Activated T-cell treated with anti-CD3 and anti-CD28 coated beads, Interleukin-2, amount 50 U/mL, for 72 hours (primary cell): ENCODE data around the gene FIG4. TPM values are rescaled to one million over a fixed set of nuclear protein-coding genes. Genes with fewer than 3 reads are reported as not detected.
"Not testable (repeated sequence)": the region's sequence is repeated elsewhere in the genome, so short reads cannot be mapped to it uniquely, and the experiment has no call there.

ENCODE experiments used
- ATAC-seq, 2 donors: fragments of 150-1000 bp; cut with Tn5 transposase; replicated peaks in 1 of 2; 2 replicates each; pipeline ENCODE4 v1.10.0; 2021; ENCODE audit warnings: moderate library complexity in 2 of 2, mild to moderate bottlenecking in 1 of 2
- DNase-seq, 2 donors: peaks; one replicate each; pipeline ENCODE4 v3.0.0; 2021 to 2022; ENCODE audit warnings: mixed read lengths in 1 of 2
- H3K27ac Mint-ChIP-seq: one replicate; pipeline ENCODE4 v1.8.0; 2022; ENCODE audit warnings: mild to moderate bottlenecking, moderate library complexity, mixed read lengths
- H3K27me3 Mint-ChIP-seq: one replicate; pipeline ENCODE4 v1.8.0; 2022; ENCODE audit warnings: low read depth, mixed read lengths
- H3K36me3 Mint-ChIP-seq, 2 donors: one replicate each; pipeline ENCODE4 v1.8.0; 2022; ENCODE audit warnings: mixed read lengths in 2 of 2, mild to moderate bottlenecking in 1 of 2; ENCODE audit not compliant: insufficient read depth in 2 of 2
- H3K4me1 Mint-ChIP-seq: one replicate; pipeline ENCODE4 v1.8.0; 2022; ENCODE audit warnings: low read depth, mixed read lengths
- H3K4me3 Mint-ChIP-seq, 2 donors: one replicate each; pipeline ENCODE4 v1.8.0; 2022; ENCODE audit warnings: mild to moderate bottlenecking in 2 of 2, mixed read lengths in 2 of 2, moderate library complexity in 2 of 2
- H3K9me3 Mint-ChIP-seq, 2 donors: one replicate each; pipeline ENCODE4 v1.8.0; 2022; ENCODE audit warnings: mixed read lengths in 2 of 2
- total RNA-seq, 2 donors: library from RNA; stranded (reverse); gene quantifications; one replicate each; pipeline ENCODE4 v1.2.3, GENCODE V29; 2022

The FIG4 gene
- total RNA-seq, 2 donors from 2014 or later, result 15.0 to 21.0 TPM

- H3K36me3 Mint-ChIP-seq, result peaks cover 8% of the 10 kb centered on the region in 2 donors
- DNase-seq (no peak), ATAC-seq (no peak)
- H3K4me1 Mint-ChIP-seq, result peaks cover 10% of the 10 kb centered on the region
- H3K9me3 Mint-ChIP-seq, result peaks cover 3% of the 10 kb centered on the region in 2 donors
- H3K4me3 Mint-ChIP-seq, result no peak overlapping the region
- no peak overlapping the region for H3K27ac Mint-ChIP-seq
- no peaks in the 10 kb centered on the region for H3K27me3 Mint-ChIP-seq
Observed at GRCh38 chr6:109739686-109740085, 48.6 kb downstream of the FIG4 start.

- H3K36me3 Mint-ChIP-seq, result peaks cover 8 to 13% of the 10 kb centered on the region in 2 donors
- ATAC-seq, result peak in 1 of 2 donors; percentile 24
- DNase-seq, result peak in 1 of 2 donors; percentile 8
- peak overlapping the region; percentile 70 for H3K27ac Mint-ChIP-seq
- H3K27me3 Mint-ChIP-seq, result no peaks in the 10 kb centered on the region
- peaks cover 3% of the 10 kb centered on the region in 2 donors for H3K9me3 Mint-ChIP-seq
- H3K4me1 Mint-ChIP-seq, result peaks cover 10% of the 10 kb centered on the region
- H3K4me3 Mint-ChIP-seq, result no peak overlapping the region
Observed at GRCh38 chr6:109740787-109741186, 49.7 kb downstream of the FIG4 start.

GRCh38 chr6:109743739-109744138, 52.6 kb downstream of the FIG4 start:
- Mint-ChIP-seq H3K4me1 (peaks cover 10% of the 10 kb centered on the region), H3K27ac (no peak overlapping the region), H3K27me3 (no peaks in the 10 kb centered on the region), H3K36me3 (peaks cover 5 to 13% of the 10 kb centered on the region in 2 donors), H3K9me3 (peaks cover 3% of the 10 kb centered on the region in 2 donors), H3K4me3 (no peak overlapping the region)
- ATAC-seq (no peak), DNase-seq (no peak)

- peaks cover 5 to 12% of the 10 kb centered on the region in 2 donors for H3K36me3 Mint-ChIP-seq
- not testable (repeated sequence) for H3K9me3 Mint-ChIP-seq, ATAC-seq, H3K27ac Mint-ChIP-seq, H3K4me3 Mint-ChIP-seq, H3K4me1 Mint-ChIP-seq, DNase-seq, H3K27me3 Mint-ChIP-seq
Observed at GRCh38 chr6:109744779-109745178, 53.7 kb downstream of the FIG4 start.

- ATAC-seq, result no peak
- H3K9me3 Mint-ChIP-seq, result no peaks in the 10 kb centered on the region
Observed at GRCh38 chr6:109747221-109747620, 56.1 kb downstream of the FIG4 start.

GRCh38 chr6:109759098-109759955, 68.2 kb downstream of the FIG4 start:
- no peak for ATAC-seq
- Mint-ChIP-seq H3K27ac (no peak overlapping the region), H3K27me3 (no peaks in the 10 kb centered on the region), H3K9me3 (peaks cover 6 to 9% of the 10 kb centered on the region in 2 donors), H3K4me3 (no peak overlapping the region), H3K36me3 (peaks cover 16 to 24% of the 10 kb centered on the region in 2 donors), H3K4me1 (no peaks in the 10 kb centered on the region)
- no peak for DNase-seq

More at GRCh38 chr6:109747221-109747620, 56.1 kb downstream of the FIG4 start:
- Mint-ChIP-seq H3K4me1 (no peaks in the 10 kb centered on the region), H3K27me3 (no peaks in the 10 kb centered on the region), H3K4me3 (no peak overlapping the region), H3K36me3 (peaks cover 2 to 5% of the 10 kb centered on the region in 2 donors), H3K27ac (no peak overlapping the region)
- no peak for DNase-seq

GRCh38 chr6:109760208-109760607, 69.1 kb downstream of the FIG4 start:
- H3K27ac Mint-ChIP-seq, result no peak overlapping the region
- peaks cover 15 to 20% of the 10 kb centered on the region in 2 donors for H3K36me3 Mint-ChIP-seq
- H3K4me1 Mint-ChIP-seq, result no peaks in the 10 kb centered on the region
- H3K27me3 Mint-ChIP-seq, result no peaks in the 10 kb centered on the region
- ATAC-seq (no peak), DNase-seq (no peak)
- H3K4me3 Mint-ChIP-seq, result no peak overlapping the region
- peaks cover 6 to 9% of the 10 kb centered on the region in 2 donors for H3K9me3 Mint-ChIP-seq

GRCh38 chr6:109762166-109762565, 71.1 kb downstream of the FIG4 start:
- peaks cover 3 to 5% of the 10 kb centered on the region in 2 donors for H3K36me3 Mint-ChIP-seq
- H3K27me3 Mint-ChIP-seq, result no peaks in the 10 kb centered on the region
- H3K4me1 Mint-ChIP-seq, result no peaks in the 10 kb centered on the region
- no peak overlapping the region for H3K4me3 Mint-ChIP-seq
- DNase-seq, result no peak
- no peak for ATAC-seq
- H3K9me3 Mint-ChIP-seq, result peaks cover under 1 to 2% of the 10 kb centered on the region in 2 donors
- no peak overlapping the region for H3K27ac Mint-ChIP-seq

GRCh38 chr6:109762769-109763441, 71.8 kb downstream of the FIG4 start:
- Mint-ChIP-seq H3K4me3 (no peak overlapping the region), H3K27ac (no peak overlapping the region), H3K27me3 (no peaks in the 10 kb centered on the region), H3K4me1 (no peaks in the 10 kb centered on the region), H3K36me3 (peaks cover 0 to 2% of the 10 kb centered on the region in 2 donors), H3K9me3 (no peaks in the 10 kb centered on the region)
- ATAC-seq, result no peak
- no peak for DNase-seq

GRCh38 chr6:109766167-109766566, 75.1 kb downstream of the FIG4 start:
- no peak overlapping the region for H3K4me3 Mint-ChIP-seq
- DNase-seq, result no peak
- no peaks in the 10 kb centered on the region for H3K27me3 Mint-ChIP-seq
- peaks cover 0 to 2% of the 10 kb centered on the region in 2 donors for H3K36me3 Mint-ChIP-seq
- no peak for ATAC-seq
- no peaks in the 10 kb centered on the region for H3K9me3 Mint-ChIP-seq
- no peaks in the 10 kb centered on the region for H3K4me1 Mint-ChIP-seq
- no peak overlapping the region for H3K27ac Mint-ChIP-seq

GRCh38 chr6:109767961-109768360, 76.9 kb downstream of the FIG4 start:
- H3K27me3 Mint-ChIP-seq, result no peaks in the 10 kb centered on the region
- no peak for DNase-seq
- H3K4me1 Mint-ChIP-seq, result peaks cover 8% of the 10 kb centered on the region
- peaks cover 2 to 6% of the 10 kb centered on the region in 2 donors for H3K36me3 Mint-ChIP-seq
- ATAC-seq, result no peak
- peaks cover 0 to 3% of the 10 kb centered on the region in 2 donors for H3K9me3 Mint-ChIP-seq
- H3K4me3 Mint-ChIP-seq, result no peak overlapping the region
- H3K27ac Mint-ChIP-seq, result no peak overlapping the region

GRCh38 chr6:109768485-109768884, 77.4 kb downstream of the FIG4 start:
- peaks cover 0 to 3% of the 10 kb centered on the region in 2 donors for H3K9me3 Mint-ChIP-seq
- peaks cover 4 to 6% of the 10 kb centered on the region in 2 donors for H3K36me3 Mint-ChIP-seq
- DNase-seq, result no peak
- no peak overlapping the region for H3K4me3 Mint-ChIP-seq
- peaks cover 8% of the 10 kb centered on the region for H3K4me1 Mint-ChIP-seq
- H3K27me3 Mint-ChIP-seq, result no peaks in the 10 kb centered on the region
- H3K27ac Mint-ChIP-seq, result no peak overlapping the region
- ATAC-seq, result no peak

- DNase-seq (no peak), ATAC-seq (no peak)
- H3K4me3 Mint-ChIP-seq, result no peak overlapping the region
- H3K9me3 Mint-ChIP-seq, result peaks cover 0 to 3% of the 10 kb centered on the region in 2 donors
- no peaks in the 10 kb centered on the region for H3K27me3 Mint-ChIP-seq
- no peak overlapping the region for H3K27ac Mint-ChIP-seq
- H3K4me1 Mint-ChIP-seq, result peaks cover 8% of the 10 kb centered on the region
- H3K36me3 Mint-ChIP-seq, result peaks cover 4 to 6% of the 10 kb centered on the region in 2 donors
Observed at GRCh38 chr6:109769213-109769612, 78.1 kb downstream of the FIG4 start.
